H1 (cell line): ENCODE data around the gene SOWAHD. TPM values are rescaled to one million over a fixed set of nuclear protein-coding genes. Genes with fewer than 3 reads are reported as not detected.
A peak's percentile ranks its signal among the peaks of the same experiment; 100 is the strongest.

Experiments
- ATF3 ChIP-seq: IDR thresholded peaks from 2 replicates; pipeline ENCODE4 v1.6.1; 2011; ENCODE audit warnings: low read depth, mild to moderate bottlenecking, low read length; ENCODE audit not compliant: insufficient read depth
- BACH1 ChIP-seq: IDR thresholded peaks from 2 replicates; pipeline ENCODE4 v1.6.1; 2012; ENCODE audit warnings: low read length, improper control_type of control experiment
- BRCA1 ChIP-seq: IDR thresholded peaks from 2 replicates; pipeline ENCODE4 v1.6.1; 2012; ENCODE audit warnings: low read depth, low read length, improper control_type of control experiment
- CREB1 ChIP-seq: IDR thresholded peaks from 2 replicates; pipeline ENCODE4 v1.6.1; 2012; ENCODE audit warnings: inconsistent platforms
- EZH2 ChIP-seq: fragments of 200-600 bp; sonication (generic); IDR thresholded peaks from 2 replicates; pipeline ENCODE4 v1.7.1; 2012; ENCODE audit warnings: low read depth, mild to moderate bottlenecking, moderate library complexity, low read length, inconsistent platforms; ENCODE audit not compliant: severe bottlenecking
- GTF2F1 ChIP-seq: IDR thresholded peaks from 2 replicates; pipeline ENCODE4 v1.6.1; 2012; ENCODE audit warnings: low read depth, low read length, improper control_type of control experiment, borderline replicate concordance
- HDAC2 ChIP-seq, 2 experiments: fragments of 300-600 bp in 1 of 2; sonication (generic) in 1 of 2; IDR thresholded peaks; 2 replicates each; pipeline ENCODE4 v1.6.1; 2011 to 2012; ENCODE audit warnings: low read depth in 2 of 2, low read length in 2 of 2, mild to moderate bottlenecking in 2 of 2, moderate library complexity in 2 of 2, borderline replicate concordance in 1 of 2, inconsistent platforms in 1 of 2
- HDAC6 ChIP-seq: IDR thresholded peaks from one replicate; pipeline ENCODE4 v1.7.1; 2012; ENCODE audit warnings: low read depth, mild to moderate bottlenecking, inconsistent platforms, low read length, moderate library complexity
- KDM4A ChIP-seq: IDR thresholded peaks from one replicate; pipeline ENCODE4 v1.7.1; 2012; ENCODE audit warnings: low read depth, mild to moderate bottlenecking, moderate library complexity, low read length, inconsistent platforms; ENCODE audit not compliant: severe bottlenecking
- NANOG ChIP-seq: IDR thresholded peaks from 2 replicates; pipeline ENCODE4 v1.6.1; 2011; ENCODE audit warnings: low read length, low read depth, mild to moderate bottlenecking, inconsistent platforms; ENCODE audit not compliant: insufficient read depth, poor library complexity, severe bottlenecking
- NRF1 ChIP-seq: IDR thresholded peaks from 2 replicates; pipeline ENCODE4 v1.6.1; 2011; ENCODE audit warnings: mild to moderate bottlenecking, low read depth, low read length, improper control_type of control experiment
- PHF8 ChIP-seq: fragments of 200-600 bp; sonication (generic); conservative IDR thresholded peaks from 2 replicates; pipeline ENCODE4 v1.7.1; 2012; ENCODE audit warnings: low read depth, mild to moderate bottlenecking, inconsistent platforms, low read length, moderate library complexity
- POLR2A ChIP-seq, 2 experiments: IDR thresholded peaks; 1 replicate in 1 of 2; 2 replicates in 1 of 2; pipeline ENCODE4 v1.6.1; 2011; ENCODE audit warnings: low read depth in 2 of 2, low read length in 2 of 2, mild to moderate bottlenecking in 2 of 2; ENCODE audit errors: control extremely low read depth in 1 of 2
- POLR2AphosphoS5 ChIP-seq: IDR thresholded peaks from 2 replicates; pipeline ENCODE4 v1.6.1; 2011; ENCODE audit warnings: low read depth, low read length
- RBBP5 ChIP-seq: IDR thresholded peaks from 2 replicates; pipeline ENCODE4 v1.7.1; 2012; ENCODE audit warnings: low read depth, mild to moderate bottlenecking, inconsistent platforms, low read length, moderate library complexity, borderline replicate concordance
- SIN3A ChIP-seq, 2 experiments: IDR thresholded peaks in 1 of 2; conservative IDR thresholded peaks in 1 of 2; 2 replicates each; pipeline ENCODE4 v1.6.1; 2011 to 2012; ENCODE audit warnings: low read length in 2 of 2, improper control_type of control experiment in 1 of 2, low read depth in 1 of 2, mild to moderate bottlenecking in 1 of 2
- SP2 ChIP-seq: IDR thresholded peaks from 2 replicates; pipeline ENCODE4 v1.6.1; 2012; ENCODE audit warnings: mild to moderate bottlenecking, low read length, inconsistent platforms
- TAF1 ChIP-seq: IDR thresholded peaks from 2 replicates; pipeline ENCODE4 v1.6.1; 2011; ENCODE audit warnings: mild to moderate bottlenecking, low read depth, low read length
- TAF7 ChIP-seq: optimal IDR thresholded peaks from 2 replicates; pipeline ENCODE3; 2011; ENCODE audit warnings: low read depth, mild to moderate bottlenecking, inconsistent platforms, low read length, moderate library complexity, borderline replicate concordance
- YY1 ChIP-seq: IDR thresholded peaks from 2 replicates; pipeline ENCODE4 v1.6.1; 2011; ENCODE audit warnings: low read depth, mild to moderate bottlenecking, low read length
- polyA plus RNA-seq, 7 experiments: library from polyadenylated mRNA; depleted of rRNA in 3 of 7; stranded (reverse) in 5 of 7; unstranded in 2 of 7; fragments of >200 nt in 5 of 7; fragments of 200-250 nt in 2 of 7; gene quantifications; 1 replicate in 5 of 7; 2 replicates in 1 of 7; 4 replicates in 1 of 7; pipeline versions ENCODE4 v1.2.1 to v1.2.3, GENCODE V29; 2011 to 2013; ENCODE audit warnings: missing spikeins in 2 of 7, mixed read lengths in 2 of 7
- total RNA-seq: library from RNA; stranded (reverse); fragmentation: NEBNext Ultra II Directional; extraction: Animal tissue kit (Norgen Biotek cat#: 25700); gene quantifications from 2 replicates; pipeline ENCODE4 v1.2.1, GENCODE V29; 2021

SOWAHD gene
- total and polyA plus RNA-seq, 2 of the 8 experiments (the other 6 are each of a cell fraction or from before 2014, with no cell fraction given), result 1.7 to 2.9 TPM

- TF ChIP-seq KDM4A (peak; percentile 41), TAF7 (peak; percentile 88), CREB1 (peak; percentile 41; the same call in 1 of the 2 replicates), NANOG (no peak), BRCA1 (no peak), SP2 (no peak), POLR2AphosphoS5 (peak; percentile 95), SIN3A (conservative IDR thresholded peaks at IDR 0.05 in 1 of 2, IDR thresholded peaks at IDR 0.05 in 1 of 2; ENCODE audit: low read depth in 1 of 2, low read length in 2 of 2) (0 out of 4 replicates have a peak, but pooled peaks have one; percentile 36 to 43), ATF3 (no peak), RBBP5 (no peak), TAF1 (peak; percentile 90), BACH1 (no peak), EZH2 (no peak), NRF1 (no peak), GTF2F1 (no peak), PHF8 (peak; percentile 79), POLR2A (IDR thresholded peaks at IDR 0.05; ENCODE audit: control extremely low read depth in 1 of 2, low read depth in 2 of 2, low read length in 2 of 2) (peak; percentile 90 to 94), HDAC6 (no peak), HDAC2 (IDR thresholded peaks at IDR 0.05; ENCODE audit: borderline replicate concordance in 1 of 2, low read depth in 2 of 2, low read length in 2 of 2) (no peak), YY1 (peak; percentile 43; the same call in 1 of the 2 replicates)
Measured at GRCh38 chrX:119791437-119792231, 33.2 kb downstream of the SOWAHD start, which contains the start of gene RPL39 (continued).
